ENCODE data around the gene TYRP1. TPM values are rescaled to one million over a fixed set of nuclear protein-coding genes. Genes with fewer than 3 reads are reported as not detected.
A peak's percentile ranks its signal among the peaks of the same experiment; 100 is the strongest.

TYRP1 gene, protein sequence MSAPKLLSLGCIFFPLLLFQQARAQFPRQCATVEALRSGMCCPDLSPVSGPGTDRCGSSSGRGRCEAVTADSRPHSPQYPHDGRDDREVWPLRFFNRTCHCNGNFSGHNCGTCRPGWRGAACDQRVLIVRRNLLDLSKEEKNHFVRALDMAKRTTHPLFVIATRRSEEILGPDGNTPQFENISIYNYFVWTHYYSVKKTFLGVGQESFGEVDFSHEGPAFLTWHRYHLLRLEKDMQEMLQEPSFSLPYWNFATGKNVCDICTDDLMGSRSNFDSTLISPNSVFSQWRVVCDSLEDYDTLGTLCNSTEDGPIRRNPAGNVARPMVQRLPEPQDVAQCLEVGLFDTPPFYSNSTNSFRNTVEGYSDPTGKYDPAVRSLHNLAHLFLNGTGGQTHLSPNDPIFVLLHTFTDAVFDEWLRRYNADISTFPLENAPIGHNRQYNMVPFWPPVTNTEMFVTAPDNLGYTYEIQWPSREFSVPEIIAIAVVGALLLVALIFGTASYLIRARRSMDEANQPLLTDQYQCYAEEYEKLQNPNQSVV
- 0.85 and 1.0 TPM in 2 replicates for polyA plus RNA-seq (2013)

DNA sequence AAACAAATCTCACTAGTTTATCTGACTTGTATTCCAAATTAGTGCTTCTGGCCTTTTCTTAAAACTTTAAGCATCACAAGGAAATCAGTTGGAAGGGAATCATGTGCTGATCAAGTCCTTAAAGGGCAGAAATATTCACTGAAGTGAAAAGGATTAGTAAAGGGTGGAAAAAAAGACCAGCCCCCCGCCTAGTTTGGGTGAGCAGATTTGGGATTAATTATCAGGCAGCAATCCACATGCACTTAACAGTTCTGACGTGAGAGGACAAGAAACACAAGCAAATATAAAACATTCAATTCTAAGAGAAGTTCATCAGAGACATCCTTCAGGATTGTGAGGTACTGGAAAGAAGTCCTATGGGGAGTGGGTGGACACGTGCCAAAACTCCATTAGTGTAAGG is at the start of gene TYRP1:
Gene TYRP1, plus strand, starts transcription at position 245 of the 400 bp plus-strand sequence. CDS start 612 bp downstream, outside the sequence.
- no peak within 1 kb of the TSS for H3K18ac ChIP-seq (ENCODE audit: low read length)
- no peak within 1 kb of the TSS for H3K14ac ChIP-seq (ENCODE audit: low read length)
- no CpG with 5 or more reads among the region's 3 CpGs for WGBS (ENCODE audit: extremely low coverage, insufficient coverage, insufficient read length)
- H4K91ac ChIP-seq (ENCODE audit: low read depth, low read length) = no peak within 1 kb of the TSS
- no peak within 1 kb of the TSS for H3K23ac ChIP-seq (ENCODE audit: low read length)
- peak within 1 kb of the TSS; percentile 15 for H2BK12ac ChIP-seq (ENCODE audit: low read length)
- no peak within 1 kb of the TSS for H3K4ac ChIP-seq (ENCODE audit: low read depth, low read length)
- no peak within 1 kb of the TSS for H3K27ac ChIP-seq (ENCODE audit: low read depth, low read length)
- no peak within 1 kb of the TSS for H2BK120ac ChIP-seq (ENCODE audit: insufficient read depth, low read length, poor library complexity)
- no peak within 1 kb of the TSS for H4K8ac ChIP-seq (ENCODE audit: low read depth, low read length)
- no peak within 1 kb of the TSS for H3K4me2 ChIP-seq (ENCODE audit: low read length)
- H4K12ac ChIP-seq (ENCODE audit: low read depth, low read length) = no peak within 1 kb of the TSS
- H3K9ac ChIP-seq (ENCODE audit: low read length) = no peak within 1 kb of the TSS
- no peak within 1 kb of the TSS for H2AK5ac ChIP-seq (ENCODE audit: low read length)
- H3K27me3 ChIP-seq (ENCODE audit: insufficient read depth, low read length) = no peaks in the 10 kb centered on the region
- H2BK5ac ChIP-seq (ENCODE audit: low read depth, low read length, poor library complexity) = no peak within 1 kb of the TSS
- DNase-seq = no peak
- no peak within 1 kb of the TSS for H3K4me3 ChIP-seq (ENCODE audit: low read depth, low read length)
- peaks cover 2% of the 10 kb centered on the region for H3K79me1 ChIP-seq (ENCODE audit: low read length)
- no peaks in the 10 kb centered on the region for H3K36me3 ChIP-seq (ENCODE audit: control insufficient read depth in 1 of 2, insufficient read depth in 2 of 2, low read length in 2 of 2)
- no peaks in the 10 kb centered on the region for H3K9me3 ChIP-seq (ENCODE audit: insufficient read depth, low read depth, low read length)
- H3K79me2 ChIP-seq (ENCODE audit: control insufficient read depth, insufficient read depth, low read length, poor library complexity) = no peaks in the 10 kb centered on the region
- H3K4me1 ChIP-seq (ENCODE audit: control insufficient read depth in 1 of 2, insufficient read depth in 2 of 2, low read length in 2 of 2) = no peaks in the 10 kb centered on the region
- H2AFZ ChIP-seq (ENCODE audit: insufficient read depth, low read length, poor library complexity) = no peak within 1 kb of the TSS

DNA sequence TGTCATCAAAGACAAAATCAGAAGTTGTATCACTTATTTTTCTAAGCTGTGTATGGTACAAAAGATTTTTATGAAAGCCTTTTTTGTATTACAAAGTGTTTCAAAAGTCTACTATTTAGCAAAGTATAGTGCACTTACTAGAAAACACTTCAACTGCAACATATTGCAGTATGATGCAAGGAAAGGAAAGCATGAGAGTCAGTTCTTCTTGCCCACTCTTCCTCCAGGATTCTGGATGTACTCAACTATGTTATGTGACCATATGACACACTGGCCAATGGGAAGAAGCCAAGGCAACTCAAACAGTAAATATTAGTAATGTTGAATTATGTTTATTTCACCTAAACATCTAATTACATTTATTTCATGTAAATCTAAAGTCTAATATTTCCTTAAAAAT is 49.5 kb upstream of the TYRP1 start:
- H3K9ac ChIP-seq (ENCODE audit: low read length) = no peak overlapping the region
- no peak overlapping the region for H2BK12ac ChIP-seq (ENCODE audit: low read length)
- H3K4me3 ChIP-seq (ENCODE audit: low read depth, low read length) = no peak overlapping the region
- no peak overlapping the region for H3K23ac ChIP-seq (ENCODE audit: low read length)
- H2AFZ ChIP-seq (ENCODE audit: insufficient read depth, low read length, poor library complexity) = no peak overlapping the region
- no peaks in the 10 kb centered on the region for H3K4me1 ChIP-seq (ENCODE audit: control insufficient read depth in 1 of 2, insufficient read depth in 2 of 2, low read length in 2 of 2)
- H2BK5ac ChIP-seq (ENCODE audit: low read depth, low read length, poor library complexity) = no peak overlapping the region
- H4K12ac ChIP-seq (ENCODE audit: low read depth, low read length) = no peak overlapping the region
- no peak overlapping the region for H3K14ac ChIP-seq (ENCODE audit: low read length)
- no peaks in the 10 kb centered on the region for H3K79me2 ChIP-seq (ENCODE audit: control insufficient read depth, insufficient read depth, low read length, poor library complexity)
- no peak overlapping the region for H3K27ac ChIP-seq (ENCODE audit: low read depth, low read length)
- H3K18ac ChIP-seq (ENCODE audit: low read length) = no peak overlapping the region
- H3K27me3 ChIP-seq (ENCODE audit: insufficient read depth, low read length) = no peaks in the 10 kb centered on the region
- no peaks in the 10 kb centered on the region for H3K36me3 ChIP-seq (ENCODE audit: control insufficient read depth in 1 of 2, insufficient read depth in 2 of 2, low read length in 2 of 2)
- H3K4me2 ChIP-seq (ENCODE audit: low read length) = no peak overlapping the region
- H4K8ac ChIP-seq (ENCODE audit: low read depth, low read length) = no peak overlapping the region
- H3K9me3 ChIP-seq (ENCODE audit: insufficient read depth, low read depth, low read length) = no peaks in the 10 kb centered on the region
- no peak overlapping the region for H2BK120ac ChIP-seq (ENCODE audit: insufficient read depth, low read length, poor library complexity)
- H3K4ac ChIP-seq (ENCODE audit: low read depth, low read length) = no peak overlapping the region
- H4K91ac ChIP-seq (ENCODE audit: low read depth, low read length) = no peak overlapping the region
- no peak overlapping the region for H2AK5ac ChIP-seq (ENCODE audit: low read length)
- H3K79me1 ChIP-seq (ENCODE audit: low read length) = no peaks in the 10 kb centered on the region
- no peak for DNase-seq

DNA sequence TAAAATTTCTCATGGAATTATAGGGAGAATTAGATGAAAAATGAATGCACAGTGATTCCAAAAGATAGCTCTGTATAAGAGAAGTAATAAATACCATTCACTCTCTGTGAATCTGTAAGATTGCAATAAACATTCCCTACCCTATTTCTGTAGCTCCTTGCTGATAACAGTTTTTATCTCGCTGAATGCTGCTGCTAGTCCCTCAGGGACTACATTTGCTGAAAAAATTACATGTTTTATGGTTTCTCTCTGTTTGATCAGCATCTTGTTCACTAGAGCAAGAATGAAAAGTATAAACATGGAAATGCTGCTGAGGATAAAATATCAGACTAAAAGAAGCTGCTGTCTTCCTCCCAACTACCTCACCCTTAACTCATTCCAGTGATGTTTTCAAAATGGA is 44.3 kb upstream of the TYRP1 start:
- Histone ChIP-seq H3K4me1 (ENCODE audit: control insufficient read depth in 1 of 2, insufficient read depth in 2 of 2, low read length in 2 of 2) (no peaks in the 10 kb centered on the region), H3K79me1 (ENCODE audit: low read length) (no peaks in the 10 kb centered on the region), H3K27ac (ENCODE audit: low read depth, low read length) (no peak overlapping the region), H3K23ac (ENCODE audit: low read length) (no peak overlapping the region), H3K4me2 (ENCODE audit: low read length) (no peak overlapping the region), H4K12ac (ENCODE audit: low read depth, low read length) (no peak overlapping the region), H2BK120ac (ENCODE audit: insufficient read depth, low read length, poor library complexity) (no peak overlapping the region), H3K9ac (ENCODE audit: low read length) (no peak overlapping the region), H4K8ac (ENCODE audit: low read depth, low read length) (no peak overlapping the region), H2BK5ac (ENCODE audit: low read depth, low read length, poor library complexity) (no peak overlapping the region), H2AK5ac (ENCODE audit: low read length) (no peak overlapping the region), H3K4ac (ENCODE audit: low read depth, low read length) (no peak overlapping the region), H4K91ac (ENCODE audit: low read depth, low read length) (no peak overlapping the region), H3K18ac (ENCODE audit: low read length) (no peak overlapping the region), H2AFZ (ENCODE audit: insufficient read depth, low read length, poor library complexity) (no peak overlapping the region), H3K4me3 (ENCODE audit: low read depth, low read length) (no peak overlapping the region), H3K79me2 (ENCODE audit: control insufficient read depth, insufficient read depth, low read length, poor library complexity) (no peaks in the 10 kb centered on the region), H3K14ac (ENCODE audit: low read length) (no peak overlapping the region), H2BK12ac (ENCODE audit: low read length) (no peak overlapping the region), H3K9me3 (ENCODE audit: insufficient read depth, low read depth, low read length) (no peaks in the 10 kb centered on the region), H3K36me3 (ENCODE audit: control insufficient read depth in 1 of 2, insufficient read depth in 2 of 2, low read length in 2 of 2) (no peaks in the 10 kb centered on the region), H3K27me3 (ENCODE audit: insufficient read depth, low read length) (no peaks in the 10 kb centered on the region)
- no CpG with 5 or more reads among the region's 1 CpG for WGBS (ENCODE audit: extremely low coverage, insufficient coverage, insufficient read length)
- no peak for DNase-seq

DNA sequence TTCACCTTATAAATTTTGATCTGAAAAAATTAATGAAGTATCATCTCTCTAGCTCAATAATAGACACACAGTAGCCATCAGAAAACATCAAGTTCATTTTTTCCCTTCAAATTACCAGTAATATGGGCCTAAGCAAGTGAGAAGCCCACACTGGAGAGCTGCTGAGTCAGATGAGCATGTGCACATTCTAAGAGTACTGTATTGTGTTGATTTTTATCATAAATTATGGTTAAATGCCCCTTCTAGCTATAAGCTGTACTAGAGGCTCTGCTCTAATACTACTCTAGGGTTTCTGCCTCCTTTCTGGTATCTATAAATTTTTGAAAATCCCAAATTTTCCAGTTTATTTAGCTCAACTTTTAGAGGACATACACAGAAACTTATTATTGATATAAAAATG is 42.1 kb upstream of the TYRP1 start:
- no peaks in the 10 kb centered on the region for H3K36me3 ChIP-seq (ENCODE audit: control insufficient read depth in 1 of 2, insufficient read depth in 2 of 2, low read length in 2 of 2)
- H2AK5ac ChIP-seq (ENCODE audit: low read length) = no peak overlapping the region
- H3K4ac ChIP-seq (ENCODE audit: low read depth, low read length) = no peak overlapping the region
- no peak overlapping the region for H2AFZ ChIP-seq (ENCODE audit: insufficient read depth, low read length, poor library complexity)
- no peaks in the 10 kb centered on the region for H3K9me3 ChIP-seq (ENCODE audit: insufficient read depth, low read depth, low read length)
- no peak overlapping the region for H2BK12ac ChIP-seq (ENCODE audit: low read length)
- H4K12ac ChIP-seq (ENCODE audit: low read depth, low read length) = no peak overlapping the region
- no peak overlapping the region for H4K91ac ChIP-seq (ENCODE audit: low read depth, low read length)
- H3K23ac ChIP-seq (ENCODE audit: low read length) = no peak overlapping the region
- H3K18ac ChIP-seq (ENCODE audit: low read length) = no peak overlapping the region
- no peaks in the 10 kb centered on the region for H3K79me2 ChIP-seq (ENCODE audit: control insufficient read depth, insufficient read depth, low read length, poor library complexity)
- no peak overlapping the region for H3K4me3 ChIP-seq (ENCODE audit: low read depth, low read length)
- no peak overlapping the region for H2BK5ac ChIP-seq (ENCODE audit: low read depth, low read length, poor library complexity)
- H3K9ac ChIP-seq (ENCODE audit: low read length) = no peak overlapping the region
- no peaks in the 10 kb centered on the region for H3K79me1 ChIP-seq (ENCODE audit: low read length)
- H2BK120ac ChIP-seq (ENCODE audit: insufficient read depth, low read length, poor library complexity) = no peak overlapping the region
- no peaks in the 10 kb centered on the region for H3K27me3 ChIP-seq (ENCODE audit: insufficient read depth, low read length)
- H3K14ac ChIP-seq (ENCODE audit: low read length) = no peak overlapping the region
- no peak overlapping the region for H3K4me2 ChIP-seq (ENCODE audit: low read length)
- DNase-seq = no peak
- no peak overlapping the region for H3K27ac ChIP-seq (ENCODE audit: low read depth, low read length)
- no peak overlapping the region for H4K8ac ChIP-seq (ENCODE audit: low read depth, low read length)
- no peaks in the 10 kb centered on the region for H3K4me1 ChIP-seq (ENCODE audit: control insufficient read depth in 1 of 2, insufficient read depth in 2 of 2, low read length in 2 of 2)

Data from trophoblast cell (in vitro differentiated cells and primary cell).